Kidney capillary endothelial cell (primary cell): ENCODE data around the gene NUMB.

Source experiments
- DNase-seq: peaks from one replicate; pipeline ENCODE4 v3.0.0-alpha.2; 2018; ENCODE audit warnings: low spot score

The NUMB gene

DNA sequence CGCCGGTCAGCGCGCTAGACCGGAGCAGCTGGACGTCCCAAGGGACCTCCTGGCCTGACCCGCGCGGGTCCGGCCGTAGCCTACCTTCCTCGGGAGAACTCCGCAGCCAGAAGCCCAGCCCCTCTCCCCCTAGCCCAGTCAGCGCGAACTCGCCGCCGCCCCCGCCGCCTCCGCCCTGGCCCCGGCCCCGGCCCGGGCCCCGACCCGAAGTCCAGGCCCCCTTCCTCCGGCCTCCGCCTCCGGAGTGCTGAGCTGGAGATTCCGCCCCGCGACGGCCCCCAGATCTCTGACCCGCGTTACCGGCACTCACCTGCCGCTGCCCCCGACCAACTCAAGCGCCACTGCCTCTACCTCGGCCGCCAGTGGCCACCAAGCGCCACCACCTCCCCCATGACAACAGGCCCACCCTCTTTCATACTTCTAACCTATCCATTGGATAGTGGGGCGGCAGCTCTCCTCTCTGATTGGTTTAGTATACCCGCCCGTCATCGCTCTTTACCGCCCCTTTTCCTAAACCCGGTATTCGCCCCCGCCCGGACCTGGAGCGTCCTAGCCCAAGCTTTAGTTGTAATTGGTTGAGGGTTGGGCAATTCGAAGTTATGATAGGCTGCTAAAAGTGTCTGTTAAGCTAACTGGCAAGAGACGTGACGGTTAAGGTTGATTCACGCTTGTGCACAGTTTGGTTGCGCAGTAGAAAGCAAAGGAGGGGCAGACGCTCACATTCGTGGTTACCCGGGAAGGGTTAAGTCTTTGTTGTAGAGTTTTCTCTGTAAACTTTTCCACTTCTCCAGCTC, at the start of gene NUMB:
Gene NUMB, minus strand, starts transcription at position 364 of the 794 bp plus-strand sequence. CDS start 102,795 bp downstream, outside the sequence.
- peak; percentile 100 for DNase-seq

DNA sequence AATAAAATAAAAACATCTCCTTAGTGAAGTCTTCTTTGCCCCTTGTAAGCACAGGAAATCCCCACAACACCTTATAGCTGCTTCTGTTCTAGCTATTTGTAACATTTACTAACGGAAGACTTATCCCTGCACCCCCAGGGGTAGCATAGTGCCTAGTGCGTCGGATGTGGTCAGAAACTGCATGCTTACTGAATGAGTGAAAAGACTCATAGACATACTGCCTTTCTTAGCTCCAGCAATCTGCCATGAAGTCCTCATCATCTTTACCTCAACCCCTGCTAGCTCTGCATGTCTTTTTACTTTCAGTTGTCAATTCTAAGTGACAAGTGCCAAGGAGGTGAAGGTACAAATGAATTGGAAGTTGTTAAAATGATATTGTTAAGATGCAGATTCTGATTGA, 45.3 kb upstream of the NUMB start:
- no peak for DNase-seq

DNA sequence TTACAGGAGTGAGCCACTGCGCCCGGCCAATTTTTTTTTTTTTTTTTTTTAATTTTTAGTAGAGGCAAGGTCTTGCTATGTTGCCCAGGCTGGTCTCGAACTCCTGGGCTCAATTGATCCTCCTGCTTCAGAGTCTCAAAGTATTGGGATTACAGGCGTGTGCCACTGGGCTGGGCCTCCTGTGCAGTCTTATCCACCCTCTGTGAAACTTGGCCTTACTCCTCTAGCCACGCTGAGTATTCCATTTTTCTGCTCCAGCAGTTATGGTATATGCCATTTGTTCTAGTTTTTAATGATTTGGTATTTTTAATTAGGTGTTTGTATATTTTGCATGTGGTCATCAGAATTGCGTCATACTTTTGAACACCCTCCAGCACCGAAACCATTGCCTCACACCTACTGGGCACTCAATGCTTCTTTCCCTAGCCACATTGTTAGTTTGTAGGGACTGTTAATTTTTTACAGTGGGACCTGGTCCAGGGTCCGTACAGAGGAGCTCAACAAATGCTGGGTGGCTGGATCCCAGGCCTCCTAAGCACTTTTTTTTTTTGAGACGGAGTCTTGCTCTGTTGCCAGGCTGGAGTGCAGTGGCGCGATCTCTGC, 43.8 kb upstream of the NUMB start:
- no peak for DNase-seq

DNA sequence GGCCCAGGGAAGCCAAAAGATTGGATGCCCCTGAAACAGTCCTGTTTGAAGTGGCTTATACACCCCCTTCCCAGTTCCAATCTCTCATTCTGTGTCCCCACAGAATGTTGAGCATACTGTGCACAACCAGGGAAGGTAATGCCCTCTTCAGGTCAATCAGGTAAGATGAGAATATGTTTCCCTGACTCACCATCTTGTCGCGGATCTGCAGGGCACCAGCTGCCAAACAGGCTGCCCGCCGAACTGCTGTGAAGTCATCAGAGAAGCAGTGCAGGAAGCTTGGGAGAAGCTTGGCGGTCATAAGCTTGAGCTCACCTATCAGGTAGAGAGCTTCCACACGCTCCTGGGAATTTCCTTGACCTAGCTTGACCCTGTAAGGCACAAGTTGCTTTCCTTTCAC, 42.0 kb upstream of the NUMB start:
- DNase-seq: no peak

DNA sequence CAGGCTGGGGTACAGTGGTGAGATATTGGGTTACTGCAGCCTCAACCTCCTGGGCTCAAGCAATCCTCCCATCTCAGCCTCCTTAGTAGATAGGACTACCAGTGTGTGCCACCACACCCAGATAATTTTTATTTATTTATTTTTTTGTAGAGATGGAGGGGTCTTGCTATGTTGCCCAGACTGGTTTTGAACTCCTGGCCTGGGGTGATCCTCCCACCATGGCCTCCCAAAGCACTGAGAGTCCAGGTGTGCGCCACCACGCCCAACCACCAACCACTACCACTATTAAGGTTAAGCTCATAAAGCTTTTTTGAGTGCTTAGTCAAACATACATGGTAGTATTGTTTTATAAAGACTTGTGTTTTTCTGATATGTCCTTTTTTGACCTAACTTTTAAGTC, 36.2 kb upstream of the NUMB start:
- DNase-seq: no peak

DNA sequence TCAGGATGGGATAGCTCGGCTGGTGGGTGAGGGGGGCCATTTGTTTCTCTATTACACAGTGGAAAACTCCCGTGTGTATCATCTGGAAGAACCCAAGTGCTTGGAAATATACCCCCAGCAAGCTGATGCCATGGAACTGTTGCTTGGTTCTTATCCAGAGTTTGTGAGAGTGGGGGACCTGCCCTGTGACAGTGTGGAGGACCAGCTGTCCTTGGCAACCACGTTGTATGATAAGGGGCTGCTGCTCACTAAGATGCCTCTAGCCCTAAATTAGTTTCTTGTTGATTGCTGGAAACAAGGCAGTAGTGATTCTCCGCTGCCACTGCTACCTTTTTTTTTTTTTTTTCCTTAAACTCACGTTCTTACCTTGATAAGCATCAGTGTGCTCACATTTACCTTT, 34.3 kb upstream of the NUMB start:
- no peak for DNase-seq

DNA sequence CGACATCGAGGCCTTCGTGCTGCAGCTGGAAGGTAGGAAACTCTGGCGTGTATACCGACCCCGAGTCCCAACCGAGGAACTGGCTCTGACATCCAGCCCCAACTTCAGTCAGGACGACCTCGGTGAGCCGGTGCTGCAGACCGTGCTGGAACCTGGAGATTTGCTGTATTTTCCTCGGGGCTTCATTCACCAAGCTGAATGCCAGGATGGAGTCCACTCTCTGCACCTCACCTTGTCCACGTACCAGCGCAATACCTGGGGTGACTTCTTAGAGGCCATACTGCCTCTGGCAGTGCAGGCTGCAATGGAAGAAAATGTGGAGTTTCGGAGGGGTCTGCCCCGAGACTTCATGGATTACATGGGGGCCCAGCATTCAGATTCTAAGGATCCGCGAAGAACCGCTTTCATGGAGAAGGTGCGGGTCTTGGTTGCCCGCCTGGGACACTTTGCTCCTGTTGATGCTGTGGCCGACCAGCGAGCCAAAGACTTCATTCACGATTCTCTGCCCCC, 33.8 kb upstream of the NUMB start:
- no peak for DNase-seq

DNA sequence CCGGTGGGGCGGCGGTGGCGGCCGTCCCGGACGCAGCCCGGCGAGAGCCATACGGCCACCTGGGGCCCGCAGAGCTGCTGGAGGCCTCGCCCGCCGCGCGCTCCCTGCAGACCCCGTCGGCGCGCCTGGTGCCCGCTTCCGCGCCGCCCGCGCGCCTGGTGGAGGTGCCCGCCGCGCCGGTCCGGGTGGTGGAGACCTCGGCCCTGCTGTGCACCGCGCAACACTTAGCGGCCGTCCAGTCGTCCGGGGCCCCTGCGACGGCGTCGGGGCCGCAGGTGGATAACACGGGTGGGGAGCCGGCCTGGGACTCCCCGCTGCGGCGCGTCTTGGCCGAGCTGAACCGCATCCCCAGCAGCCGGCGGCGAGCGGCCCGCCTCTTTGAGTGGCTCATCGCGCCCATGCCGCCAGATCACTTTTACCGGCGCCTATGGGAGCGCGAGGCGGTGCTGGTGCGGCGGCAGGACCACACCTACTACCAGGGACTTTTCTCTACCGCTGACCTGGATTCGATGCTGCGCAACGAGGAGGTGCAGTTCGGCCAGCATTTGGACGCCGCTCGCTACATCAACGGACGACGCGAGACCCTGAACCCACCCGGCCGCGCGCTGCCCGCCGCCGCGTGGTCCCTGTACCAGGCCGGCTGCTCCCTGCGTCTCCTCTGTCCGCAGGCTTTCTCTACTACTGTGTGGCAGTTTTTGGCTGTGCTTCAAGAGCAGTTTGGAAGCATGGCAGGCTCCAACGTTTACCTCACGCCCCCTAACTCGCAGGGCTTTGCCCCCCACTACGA, 33.1 kb upstream of the NUMB start:
- peak; percentile 48 for DNase-seq

DNA sequence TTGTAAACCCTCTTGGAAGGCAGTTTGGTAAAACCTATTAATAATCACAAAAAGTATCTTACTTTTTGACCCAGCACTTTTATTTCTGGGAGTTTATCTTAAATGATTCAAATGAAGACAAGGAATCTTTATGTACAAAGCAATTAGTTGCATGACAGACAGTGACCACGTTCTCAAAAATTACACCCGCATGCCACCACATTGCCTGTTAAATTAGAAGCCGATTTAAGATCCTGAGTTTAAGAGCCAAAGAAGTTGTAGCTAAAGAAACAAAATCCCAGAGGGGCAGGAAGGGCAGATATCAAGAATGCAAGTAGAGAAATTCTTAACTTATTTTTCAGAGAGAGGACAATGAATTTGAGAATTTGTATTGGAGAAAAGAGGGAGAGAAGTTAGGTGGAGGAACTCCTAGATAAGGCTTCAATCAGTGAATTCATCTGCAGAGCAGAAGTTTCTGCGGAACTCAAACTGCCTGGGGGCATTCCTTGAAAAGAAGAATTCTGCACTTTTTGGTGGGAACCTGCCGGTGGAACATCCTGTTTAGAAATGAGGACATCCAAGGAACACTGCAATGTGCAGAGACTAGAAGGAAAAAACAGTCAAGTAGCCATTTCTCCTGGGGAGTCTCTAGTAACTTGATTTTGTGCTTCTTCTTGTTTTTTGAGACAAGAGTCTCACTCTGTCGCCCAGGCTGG, 31.3 kb upstream of the NUMB start:
- DNase-seq: no peak

DNA sequence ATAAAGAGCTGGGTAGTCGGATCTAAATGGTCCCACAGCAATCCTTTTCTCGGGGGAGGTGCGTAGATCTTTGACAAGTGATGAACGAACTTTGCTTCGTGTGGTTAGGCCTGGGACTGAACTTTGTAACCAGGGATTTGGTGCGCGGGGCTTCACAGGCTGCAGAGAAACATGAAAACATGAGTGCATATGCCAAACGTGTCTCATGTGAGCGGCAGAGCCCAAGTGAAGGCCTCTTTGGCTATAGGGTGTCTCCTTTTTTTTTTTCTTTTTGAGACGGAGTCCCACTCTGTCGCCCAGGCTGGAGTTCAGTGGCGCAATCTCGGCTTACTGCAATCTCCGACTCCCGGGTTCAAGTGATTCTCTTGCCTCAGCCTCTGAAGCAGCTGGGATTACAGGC, 20.3 kb upstream of the NUMB start:
- DNase-seq: no peak

DNA sequence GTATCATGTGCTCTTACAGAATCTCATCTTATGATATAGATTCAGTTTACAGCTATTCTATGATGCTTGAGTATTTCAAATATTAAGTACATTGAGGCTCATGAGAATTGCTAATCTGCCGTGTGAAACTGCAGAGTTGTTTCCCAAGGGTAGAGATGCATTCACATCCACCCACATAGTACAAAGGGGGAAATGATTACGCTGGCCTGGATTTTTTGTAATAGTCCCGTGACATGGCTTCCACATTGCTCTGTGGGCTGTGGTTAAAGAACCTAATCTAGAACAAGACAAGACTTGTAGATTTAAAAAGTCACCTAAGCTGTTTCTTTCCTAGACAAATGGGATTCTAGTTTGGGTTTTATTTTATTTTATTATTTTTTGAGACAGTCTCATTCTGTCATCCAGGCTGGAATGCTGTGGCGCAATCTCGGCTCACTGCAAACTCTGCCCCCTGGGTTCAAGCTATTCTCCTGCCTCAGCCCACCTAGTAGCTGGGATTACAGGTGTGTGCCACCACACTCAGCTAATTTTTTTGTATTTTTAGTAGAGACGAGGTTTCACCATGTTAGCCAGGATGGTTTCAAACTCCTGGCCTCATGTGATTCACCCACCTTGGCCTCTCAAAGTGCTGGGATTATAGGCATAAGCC, 19.4 kb upstream of the NUMB start:
- no peak for DNase-seq

DNA sequence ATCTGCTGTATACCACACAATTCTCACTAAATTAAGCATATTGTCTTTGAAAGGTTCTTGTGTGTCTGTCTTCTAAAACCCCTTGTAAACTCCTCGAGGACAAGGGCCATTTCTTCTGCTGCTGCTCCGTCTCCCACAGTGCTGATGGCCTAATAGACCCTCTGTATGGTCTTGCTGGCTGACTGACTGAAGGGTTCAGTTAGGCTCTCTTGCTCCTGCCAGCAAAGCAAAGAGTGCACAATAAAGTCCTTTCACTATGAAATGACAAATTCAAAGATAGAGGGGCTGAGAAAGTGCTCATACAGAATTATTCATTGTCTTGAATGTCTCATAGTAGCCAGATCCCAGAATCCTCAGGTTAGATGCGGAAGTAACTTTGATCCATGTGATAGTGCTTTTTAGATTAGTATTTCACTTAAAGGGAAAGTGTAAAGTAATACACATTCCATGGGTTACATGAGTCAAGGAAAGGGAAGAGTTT, 18.1 kb upstream of the NUMB start:
- no peak for DNase-seq

DNA sequence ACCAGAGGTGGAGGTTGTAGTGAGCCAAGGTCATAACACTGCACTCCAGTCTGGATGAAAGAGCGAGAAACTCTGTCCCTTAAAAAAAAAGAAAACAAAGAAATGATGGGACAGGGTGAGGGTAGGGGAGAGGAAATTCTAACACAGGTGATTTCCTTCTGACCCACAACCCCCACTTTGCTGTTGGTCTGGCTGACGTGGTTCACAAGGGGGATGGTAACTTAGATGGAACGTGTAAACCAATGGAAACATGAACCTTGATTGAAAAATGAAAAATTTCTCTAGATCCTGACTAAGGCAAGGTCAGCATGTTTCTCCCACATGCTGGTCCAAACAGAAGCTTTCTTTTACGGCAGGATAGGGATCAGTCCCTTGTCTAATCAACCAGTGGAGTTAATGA, 16.6 kb upstream of the NUMB start:
- DNase-seq: no peak

DNA sequence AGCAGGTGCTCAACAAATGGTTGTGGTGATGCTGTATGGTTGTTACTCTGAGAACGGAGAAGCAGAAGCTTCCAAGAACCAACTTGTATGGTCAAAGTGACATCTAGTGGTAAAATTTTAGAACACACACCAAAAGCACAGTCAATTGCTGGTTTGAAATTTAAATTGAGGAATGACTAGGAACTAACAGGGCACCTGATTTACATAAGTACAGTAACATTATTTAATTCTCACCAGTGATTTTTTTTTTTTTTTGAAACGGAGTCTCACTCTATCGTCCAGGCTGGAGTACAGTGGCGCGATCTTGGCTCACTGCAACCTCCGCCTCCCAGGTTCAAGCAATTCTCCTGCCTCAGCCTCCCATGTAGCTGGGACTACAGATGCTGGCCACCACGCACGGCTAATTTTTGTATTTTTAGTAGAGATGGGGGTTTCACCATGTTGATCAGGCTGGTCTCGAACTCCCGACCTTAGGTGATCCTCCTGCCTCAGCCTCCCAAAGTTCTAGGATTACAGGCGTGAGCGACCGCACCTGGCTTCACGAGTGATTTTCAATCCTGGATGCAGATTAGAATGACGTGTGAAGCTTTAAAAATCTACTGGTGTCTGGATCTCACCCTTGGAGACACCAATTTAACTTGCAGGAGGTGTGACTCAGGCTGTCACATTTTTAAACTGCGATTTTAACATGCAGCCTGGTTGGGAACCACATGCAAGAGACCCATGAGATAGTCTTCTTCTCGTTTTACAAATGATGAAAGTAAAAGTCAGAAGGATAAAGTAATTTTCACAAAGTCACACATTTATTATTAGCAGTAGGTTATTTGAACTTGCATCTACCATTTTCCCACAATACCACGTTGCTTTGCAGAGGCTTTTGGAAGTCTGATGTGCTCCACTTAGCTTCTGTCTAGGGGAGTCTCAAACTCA, 14.1 kb upstream of the NUMB start:
- peak; percentile 74 for DNase-seq

DNA sequence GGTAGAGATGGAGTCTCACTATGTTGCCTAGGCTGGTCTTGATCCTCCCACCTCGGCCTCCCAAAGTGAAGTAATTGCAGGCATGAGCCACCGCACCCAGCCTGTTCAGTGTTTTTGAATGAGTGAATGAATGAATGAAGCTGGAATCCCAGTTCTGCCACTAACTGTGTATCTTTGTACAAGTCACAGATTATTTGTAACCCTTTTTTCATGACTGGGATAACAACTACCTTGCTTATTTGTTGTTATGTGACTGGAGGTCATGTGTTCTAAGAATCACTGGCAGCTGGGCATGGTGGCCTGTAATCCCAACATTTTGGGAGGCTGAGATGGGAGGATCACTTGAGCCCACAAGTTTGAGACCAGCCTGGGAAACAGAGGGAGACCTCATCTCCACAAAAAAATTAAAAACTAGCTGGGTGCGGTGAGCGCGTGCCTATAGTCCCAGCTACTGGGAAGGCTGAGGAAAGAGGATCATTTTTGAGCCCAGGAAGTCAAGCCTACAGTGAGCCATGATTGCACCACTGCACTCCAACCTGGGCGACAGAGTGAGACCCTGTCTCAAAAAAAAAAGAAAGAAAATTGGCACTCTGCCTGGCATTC, 13.3 kb upstream of the NUMB start:
- no peak for DNase-seq

DNA sequence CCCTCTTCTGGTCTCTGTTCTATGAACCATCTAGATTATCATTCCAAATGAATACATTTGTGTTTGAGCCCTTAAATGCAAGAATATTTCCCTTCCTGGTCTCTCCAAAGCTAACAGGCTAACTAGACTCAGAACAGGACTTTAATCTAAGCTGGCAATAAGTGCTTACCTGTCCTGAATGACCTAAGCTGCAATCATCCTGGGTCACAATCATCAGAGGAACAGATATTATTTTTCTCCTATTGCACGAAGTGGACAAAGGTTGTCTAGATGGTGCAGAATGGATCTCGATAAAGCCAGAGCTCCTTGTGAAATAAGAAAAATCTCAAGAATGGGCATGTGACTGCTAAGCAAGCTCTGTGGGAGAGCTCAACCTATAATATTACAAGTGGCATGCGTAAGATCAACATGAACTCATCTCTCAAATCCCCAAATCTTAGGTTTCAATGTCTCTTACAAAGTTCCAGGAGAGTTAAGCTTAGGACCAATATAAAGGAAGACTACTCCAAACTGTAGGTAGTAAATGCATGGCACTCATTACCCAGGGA, 10.6 kb upstream of the NUMB start:
- no peak for DNase-seq

DNA sequence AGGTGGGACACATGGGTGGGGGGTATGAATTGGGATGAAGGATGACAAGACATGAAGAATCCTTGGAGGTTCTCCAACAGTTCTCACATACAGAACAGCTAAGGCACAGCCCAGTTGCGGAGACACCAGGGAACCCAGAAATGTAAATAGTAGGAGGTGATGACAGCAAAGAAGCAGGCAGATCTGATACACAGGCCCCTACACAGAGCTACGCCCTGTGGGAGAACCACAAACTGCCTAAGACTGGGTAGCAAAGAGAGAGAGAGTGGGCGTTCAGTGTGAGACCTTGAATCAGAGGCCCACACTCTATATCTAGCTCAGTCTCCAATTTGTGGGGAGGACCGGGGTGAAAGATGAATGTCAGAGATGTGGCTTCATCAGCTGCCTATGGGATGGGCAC, 9.5 kb upstream of the NUMB start:
- no peak for DNase-seq

DNA sequence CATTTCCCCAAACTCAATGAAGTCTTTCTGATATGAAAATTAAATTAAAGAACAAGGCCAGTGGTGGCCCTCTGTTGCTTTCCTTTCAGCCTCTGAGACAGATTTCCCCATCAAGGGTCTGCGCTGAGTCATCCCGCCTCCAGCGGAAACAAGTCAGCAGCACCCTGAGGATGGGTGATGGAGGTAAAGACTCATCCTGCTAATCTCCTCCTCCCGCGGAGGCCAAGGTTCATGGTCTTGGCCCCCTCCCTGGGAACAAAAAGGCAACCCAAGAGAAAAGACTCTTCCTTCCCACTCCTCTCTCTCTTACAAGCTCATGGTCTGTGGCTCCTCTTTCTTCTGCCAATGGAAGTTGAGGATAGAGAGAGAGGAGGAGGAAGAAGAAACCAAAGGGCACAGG, 9.0 kb upstream of the NUMB start:
- no peak for DNase-seq

DNA sequence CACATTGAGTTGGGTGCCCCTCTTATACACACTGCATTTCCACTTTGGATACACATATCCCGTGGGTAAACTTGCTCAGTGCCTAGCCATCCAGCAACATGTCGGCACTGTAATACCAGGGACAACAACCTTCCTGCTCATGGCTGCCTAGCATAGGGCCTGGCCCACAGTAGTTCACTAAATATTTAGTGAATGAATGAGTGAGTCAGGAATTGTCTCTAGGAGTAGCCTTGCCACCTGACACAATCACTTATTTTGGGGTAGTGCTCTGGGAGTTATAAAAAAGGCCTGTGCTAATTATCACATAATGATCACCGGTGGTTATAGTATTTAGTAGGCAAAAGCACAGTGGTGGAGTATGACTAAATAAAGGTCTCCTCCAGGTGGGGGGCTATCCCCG, 8.5 kb upstream of the NUMB start:
- no peak for DNase-seq
